T-helper 9 cell (primary cell): ENCODE data around the gene PCDHA4.
"Not testable (repeated sequence)": the region's sequence is repeated elsewhere in the genome, so short reads cannot be mapped to it uniquely, and the experiment has no call there.

Experiments
- DNase-seq: peaks from one replicate; pipeline ENCODE4 v3.0.0-alpha.2; 2020
- total RNA-seq, 2 donors: gene quantifications; one replicate each; lab custom pipeline; 2026; lab: John Stamatoyannopoulos, UW

Gene PCDHA4
- 0 to 0.07 reads per million in 2 donors for total RNA-seq

DNA sequence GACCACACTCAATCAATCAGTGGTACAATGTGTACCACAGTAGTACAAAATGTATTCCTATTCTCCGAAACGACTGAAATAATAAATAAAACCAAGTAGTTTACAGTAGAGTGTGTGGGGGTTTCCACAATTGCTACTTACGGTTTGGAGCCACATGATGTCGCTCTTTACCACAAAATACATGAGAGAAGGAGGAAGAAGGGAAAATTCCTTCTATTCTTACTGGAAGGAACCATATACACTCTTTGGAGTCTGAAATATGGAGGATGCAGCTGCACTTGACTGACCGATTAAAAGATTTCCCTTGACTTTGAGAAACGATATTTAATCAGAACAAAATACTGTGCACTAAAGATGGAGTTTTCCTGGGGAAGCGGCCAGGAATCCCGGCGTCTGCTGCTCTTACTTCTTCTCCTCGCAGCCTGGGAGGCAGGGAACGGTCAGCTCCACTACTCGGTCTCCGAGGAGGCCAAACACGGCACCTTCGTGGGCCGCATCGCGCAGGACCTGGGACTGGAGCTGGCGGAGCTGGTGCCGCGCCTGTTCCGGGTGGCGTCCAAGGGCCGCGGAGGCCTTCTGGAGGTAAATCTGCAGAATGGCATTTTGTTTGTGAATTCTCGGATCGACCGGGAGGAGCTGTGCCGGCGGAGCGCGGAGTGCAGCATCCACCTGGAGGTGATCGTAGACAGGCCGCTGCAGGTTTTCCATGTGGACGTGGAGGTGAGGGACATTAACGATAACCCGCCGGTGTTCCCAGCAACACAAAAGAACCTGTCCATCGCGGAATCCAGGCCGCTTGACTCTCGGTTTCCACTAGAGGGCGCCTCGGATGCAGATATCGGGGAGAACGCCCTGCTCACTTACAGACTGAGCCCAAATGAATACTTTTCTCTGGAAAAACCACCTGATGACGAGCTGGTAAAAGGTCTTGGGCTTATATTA lies at the start of gene PCDHA4:
TSS of gene PCDHA4 (plus strand) at position 235 of the 942 bp plus-strand sequence.
- DNase-seq: no peak

DNA sequence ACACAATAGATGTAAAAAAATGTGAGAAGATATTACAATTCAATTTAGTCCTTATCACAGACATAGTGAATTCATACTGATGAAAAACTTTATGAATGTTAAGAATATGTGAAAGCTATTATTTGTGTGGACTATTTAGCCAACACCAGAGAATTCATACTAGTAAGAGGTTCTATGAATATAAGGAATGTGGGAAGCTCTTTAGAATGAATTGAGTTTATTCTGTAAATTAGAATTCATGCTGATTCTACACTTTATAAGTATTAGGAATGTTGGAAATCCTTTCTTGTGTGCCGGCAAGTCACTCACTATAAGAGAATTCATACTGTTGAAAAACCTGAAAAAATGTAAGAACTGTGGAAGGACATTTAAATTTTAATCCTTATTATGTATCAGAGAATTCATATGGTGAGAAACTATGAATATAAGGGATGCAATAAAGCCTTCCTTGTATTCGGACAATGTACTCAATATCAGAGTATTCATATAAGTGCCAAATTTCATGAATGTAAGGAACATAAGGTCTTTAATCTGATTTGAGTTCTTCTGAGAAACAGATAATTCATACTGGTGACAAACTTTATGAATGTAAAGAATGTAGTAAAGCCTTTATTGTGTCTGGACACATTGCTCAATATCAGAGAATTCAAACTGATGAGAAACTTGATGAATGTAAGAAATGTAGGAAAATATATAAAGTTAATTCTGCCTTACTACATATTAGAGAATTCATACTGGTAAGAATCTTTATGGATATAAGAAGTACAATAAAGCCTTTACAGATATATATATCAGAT lies 42.5 kb upstream of the PCDHA4 start:
- no peak for DNase-seq

DNA sequence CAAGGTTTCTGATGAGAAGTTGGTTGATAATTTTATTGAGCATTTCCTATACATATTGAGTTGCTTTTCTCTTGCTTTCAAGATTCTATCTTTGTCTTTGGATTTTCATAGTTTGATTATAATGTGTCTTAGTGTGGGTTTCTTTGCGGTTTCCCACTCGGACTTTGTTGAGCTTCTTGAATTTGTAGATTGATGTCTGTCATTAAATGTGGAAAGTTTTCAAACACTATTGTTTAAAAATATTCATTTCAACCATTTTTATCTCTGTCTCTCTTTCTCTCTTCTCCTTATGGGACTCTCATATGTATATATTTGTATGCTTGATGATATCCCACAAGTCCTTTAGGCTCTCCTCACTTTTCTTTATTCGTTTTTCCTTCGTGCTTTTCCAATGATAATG lies 39.4 kb upstream of the PCDHA4 start:
- no peak for DNase-seq

DNA sequence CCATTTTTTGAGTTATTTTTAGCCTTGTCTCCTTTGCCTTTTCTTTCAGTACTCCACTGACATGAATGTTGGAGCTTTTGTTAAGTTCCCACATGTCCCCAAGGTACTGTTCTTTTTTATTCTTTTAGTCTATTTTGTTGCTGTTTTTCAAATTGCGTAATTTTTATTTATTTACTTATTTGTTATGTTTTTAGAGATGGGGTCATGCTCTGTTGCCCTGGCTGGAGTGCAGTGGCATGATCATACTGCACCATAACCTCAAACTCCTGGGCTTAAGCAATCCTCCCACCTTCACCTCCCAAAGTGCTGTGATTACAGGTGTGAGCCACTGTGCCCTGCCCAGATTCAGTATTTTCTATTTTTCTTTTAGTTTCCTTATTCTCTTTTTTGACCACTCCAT lies 26.4 kb upstream of the PCDHA4 start:
- DNase-seq: no peak

DNA sequence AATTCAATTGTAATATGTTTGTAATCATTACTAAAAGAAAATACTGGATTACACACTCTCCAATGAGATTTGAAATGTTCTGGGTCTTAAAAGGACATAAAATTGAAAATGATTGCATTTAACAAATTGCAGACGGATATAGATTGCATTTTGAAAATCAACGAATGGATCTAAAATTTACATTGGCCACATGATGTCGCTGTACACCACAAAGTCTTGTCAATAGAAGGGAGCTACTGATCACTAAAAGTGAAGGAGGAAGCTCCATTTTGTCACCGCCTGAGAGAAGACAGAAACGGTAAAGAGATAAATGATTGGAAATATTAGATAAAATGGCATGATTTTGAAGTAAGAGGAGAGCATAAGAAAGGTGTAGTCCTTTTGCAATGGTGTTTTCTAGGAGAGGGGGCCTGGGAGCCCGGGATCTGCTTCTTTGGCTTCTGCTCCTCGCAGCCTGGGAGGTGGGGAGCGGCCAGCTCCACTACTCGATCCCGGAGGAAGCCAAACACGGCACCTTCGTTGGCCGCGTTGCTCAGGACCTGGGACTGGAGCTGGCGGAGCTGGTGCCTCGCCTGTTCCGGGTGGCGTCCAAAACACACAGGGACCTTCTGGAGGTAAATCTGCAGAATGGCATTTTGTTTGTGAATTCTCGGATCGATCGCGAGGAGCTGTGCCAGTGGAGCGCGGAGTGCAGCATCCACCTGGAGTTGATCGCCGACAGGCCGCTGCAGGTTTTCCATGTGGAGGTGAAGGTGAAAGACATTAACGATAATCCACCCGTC lies 20.8 kb upstream of the PCDHA4 start, which contains the start of gene PCDHA1:
TSS of gene PCDHA1 (plus strand) at position 236 of the 782 bp plus-strand sequence.
- no peak for DNase-seq

DNA sequence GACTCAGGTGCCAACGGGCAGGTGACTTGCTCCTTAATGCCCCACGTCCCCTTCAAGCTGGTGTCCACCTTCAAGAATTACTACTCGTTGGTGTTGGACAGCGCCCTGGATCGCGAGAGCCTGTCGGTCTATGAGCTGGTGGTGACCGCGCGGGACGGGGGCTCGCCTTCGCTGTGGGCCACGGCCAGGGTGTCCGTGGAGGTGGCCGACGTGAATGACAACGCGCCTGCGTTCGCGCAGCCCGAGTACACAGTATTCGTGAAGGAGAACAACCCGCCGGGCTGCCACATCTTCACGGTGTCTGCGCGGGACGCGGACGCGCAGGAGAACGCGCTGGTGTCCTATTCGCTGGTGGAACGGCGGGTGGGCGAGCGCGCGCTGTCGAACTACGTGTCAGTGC lies 19.4 kb upstream of the PCDHA4 start:
- DNase-seq: not testable (repeated sequence)

DNA sequence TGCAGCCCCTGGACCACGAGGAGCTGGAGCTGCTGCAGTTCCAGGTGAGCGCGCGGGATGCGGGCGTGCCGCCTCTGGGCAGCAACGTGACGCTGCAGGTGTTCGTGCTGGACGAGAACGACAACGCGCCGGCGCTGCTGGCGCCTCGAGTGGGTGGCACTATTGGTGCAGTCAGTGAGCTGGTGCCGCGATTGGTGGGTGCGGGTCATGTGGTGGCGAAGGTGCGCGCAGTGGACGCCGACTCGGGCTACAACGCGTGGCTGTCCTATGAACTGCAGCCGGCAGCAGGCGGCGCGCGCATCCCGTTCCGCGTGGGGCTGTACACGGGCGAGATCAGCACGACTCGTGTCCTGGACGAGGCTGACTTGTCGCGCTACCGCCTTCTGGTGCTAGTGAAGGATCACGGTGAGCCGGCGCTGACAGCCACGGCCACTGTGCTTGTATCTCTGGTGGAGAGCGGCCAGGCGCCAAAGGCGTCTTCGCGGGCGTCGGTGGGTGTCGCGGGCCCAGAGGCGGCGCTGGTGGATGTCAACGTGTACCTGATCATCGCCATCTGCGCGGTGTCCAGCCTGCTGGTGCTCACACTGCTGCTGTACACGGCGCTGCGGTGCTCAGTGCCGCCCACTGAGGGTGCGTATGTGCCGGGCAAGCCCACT lies 18.9 kb upstream of the PCDHA4 start:
- DNase-seq: not testable (repeated sequence)

DNA sequence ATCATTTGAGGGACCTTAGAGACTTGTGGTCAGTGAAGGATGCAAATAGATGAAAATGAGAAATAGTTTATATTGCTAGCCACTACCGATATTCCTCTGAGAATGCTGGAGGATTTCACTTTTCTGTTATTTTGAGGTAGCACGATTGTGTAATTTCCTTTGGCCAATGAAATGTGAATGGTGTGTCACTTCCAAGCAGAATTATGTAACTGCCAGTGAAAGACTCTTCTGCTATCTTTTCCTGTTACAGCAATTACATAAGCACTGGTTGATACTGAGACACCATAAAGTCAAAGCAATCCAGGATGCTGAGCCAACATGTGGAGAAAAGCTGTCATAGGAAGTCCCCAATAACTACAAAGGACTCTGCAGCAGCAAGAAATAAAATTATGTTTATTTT lies 15.8 kb upstream of the PCDHA4 start:
- DNase-seq: no peak

DNA sequence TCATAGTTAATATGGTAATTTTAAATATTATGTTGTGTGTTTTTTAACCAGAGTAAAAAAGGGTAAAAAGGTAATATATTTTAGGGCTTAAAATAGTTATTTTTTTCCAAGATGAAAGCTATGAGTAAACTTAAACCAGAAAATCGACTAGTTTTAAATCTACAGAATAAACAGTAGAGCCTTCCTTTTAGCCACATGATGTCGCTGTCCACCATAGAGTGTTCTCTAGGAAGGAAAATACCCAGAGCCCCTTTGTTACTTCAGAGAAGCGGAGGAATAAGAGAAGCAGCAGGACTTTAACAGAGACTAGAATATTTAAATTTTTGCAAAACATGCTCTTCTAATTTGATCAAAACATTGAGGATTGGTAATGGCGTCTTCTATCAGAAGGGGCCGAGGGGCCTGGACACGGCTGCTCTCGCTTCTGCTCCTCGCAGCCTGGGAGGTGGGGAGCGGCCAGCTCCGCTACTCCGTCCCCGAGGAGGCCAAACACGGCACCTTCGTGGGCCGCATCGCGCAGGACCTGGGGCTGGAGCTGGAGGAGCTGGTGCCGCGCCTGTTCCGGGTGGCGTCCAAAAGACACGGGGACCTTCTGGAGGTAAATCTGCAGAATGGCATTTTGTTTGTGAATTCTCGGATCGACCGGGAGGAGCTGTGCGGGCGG lies 12.1 kb upstream of the PCDHA4 start, which contains the start of gene PCDHA2:
TSS of gene PCDHA2 (plus strand) at position 258 of the 664 bp plus-strand sequence.
- DNase-seq: no peak

DNA sequence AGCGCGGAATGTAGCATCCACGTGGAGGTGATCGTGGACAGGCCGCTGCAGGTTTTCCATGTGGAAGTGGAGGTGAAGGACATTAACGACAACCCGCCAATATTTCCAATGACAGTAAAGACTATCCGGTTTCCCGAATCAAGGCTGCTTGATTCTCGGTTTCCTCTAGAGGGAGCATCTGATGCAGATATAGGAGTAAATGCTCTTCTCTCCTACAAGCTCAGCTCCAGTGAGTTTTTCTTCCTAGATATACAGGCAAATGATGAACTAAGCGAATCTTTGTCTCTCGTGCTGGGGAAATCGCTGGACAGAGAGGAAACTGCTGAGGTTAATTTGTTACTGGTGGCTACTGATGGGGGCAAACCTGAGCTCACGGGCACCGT lies 11.6 kb upstream of the PCDHA4 start:
- DNase-seq: no peak

DNA sequence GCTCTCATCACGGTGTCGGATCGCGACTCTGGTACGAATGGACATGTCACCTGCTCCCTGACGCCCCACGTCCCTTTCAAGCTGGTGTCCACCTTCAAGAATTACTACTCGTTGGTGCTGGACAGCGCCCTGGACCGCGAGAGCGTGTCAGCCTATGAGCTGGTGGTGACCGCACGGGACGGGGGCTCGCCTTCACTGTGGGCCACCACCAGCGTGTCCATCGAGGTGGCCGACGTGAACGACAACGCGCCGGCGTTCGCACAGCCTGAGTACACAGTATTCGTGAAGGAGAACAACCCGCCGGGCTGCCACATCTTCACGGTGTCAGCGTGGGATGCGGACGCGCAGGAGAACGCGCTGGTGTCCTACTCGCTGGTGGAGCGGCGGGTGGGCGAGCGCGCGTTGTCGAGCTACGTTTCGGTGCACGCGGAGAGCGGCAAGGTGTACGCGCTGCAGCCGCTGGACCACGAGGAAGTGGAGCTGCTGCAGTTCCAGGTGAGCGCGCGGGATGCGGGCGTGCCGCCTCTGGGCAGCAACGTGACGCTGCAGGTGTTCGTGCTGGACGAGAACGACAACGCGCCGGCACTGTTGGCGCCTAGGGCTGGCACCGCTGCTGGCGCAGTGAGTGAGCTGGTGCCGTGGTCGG lies 10.7 kb upstream of the PCDHA4 start:
- DNase-seq: not testable (repeated sequence)

DNA sequence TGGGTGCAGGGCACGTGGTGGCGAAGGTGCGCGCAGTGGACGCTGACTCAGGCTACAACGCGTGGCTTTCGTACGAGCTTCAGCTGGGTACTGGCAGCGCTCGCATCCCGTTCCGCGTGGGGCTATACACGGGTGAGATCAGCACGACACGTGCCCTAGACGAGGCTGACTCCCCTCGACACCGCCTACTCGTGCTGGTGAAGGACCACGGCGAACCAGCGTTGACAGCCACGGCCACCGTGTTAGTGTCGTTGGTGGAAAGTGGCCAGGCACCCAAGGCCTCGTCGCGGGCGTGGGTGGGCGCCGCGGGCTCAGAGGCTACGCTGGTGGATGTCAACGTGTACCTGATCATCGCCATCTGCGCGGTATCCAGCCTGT lies 10.2 kb upstream of the PCDHA4 start:
- no peak for DNase-seq

DNA sequence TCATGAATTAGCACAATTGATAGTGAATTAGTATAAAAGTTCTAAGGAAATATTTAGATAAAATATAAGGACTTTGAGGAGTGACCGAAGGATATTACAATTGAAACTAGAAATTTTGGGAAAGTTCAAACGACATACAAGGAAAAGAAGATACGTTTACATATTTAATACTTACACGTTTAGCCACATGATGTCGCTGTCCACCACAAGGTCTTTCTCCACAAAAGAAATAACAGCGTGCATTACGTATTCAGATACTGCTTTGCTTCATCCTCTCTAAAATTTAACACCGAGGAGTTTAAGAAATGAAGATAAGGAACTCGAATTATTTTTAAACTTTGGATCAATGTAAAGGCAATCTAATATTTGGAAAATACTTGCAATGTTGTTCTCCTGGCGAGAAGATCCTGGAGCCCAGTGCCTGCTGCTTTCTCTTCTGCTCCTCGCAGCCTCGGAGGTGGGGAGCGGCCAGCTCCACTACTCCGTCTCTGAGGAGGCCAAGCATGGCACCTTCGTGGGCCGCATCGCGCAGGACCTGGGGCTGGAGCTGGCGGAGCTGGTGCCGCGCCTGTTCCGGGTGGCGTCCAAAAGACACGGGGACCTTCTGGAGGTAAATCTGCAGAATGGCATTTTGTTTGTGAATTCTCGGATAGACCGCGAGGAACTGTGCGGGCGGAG lies 5.9 kb upstream of the PCDHA4 start, which contains the start of gene PCDHA3:
TSS of gene PCDHA3 (plus strand) at position 242 of the 678 bp plus-strand sequence.
- no peak for DNase-seq

DNA sequence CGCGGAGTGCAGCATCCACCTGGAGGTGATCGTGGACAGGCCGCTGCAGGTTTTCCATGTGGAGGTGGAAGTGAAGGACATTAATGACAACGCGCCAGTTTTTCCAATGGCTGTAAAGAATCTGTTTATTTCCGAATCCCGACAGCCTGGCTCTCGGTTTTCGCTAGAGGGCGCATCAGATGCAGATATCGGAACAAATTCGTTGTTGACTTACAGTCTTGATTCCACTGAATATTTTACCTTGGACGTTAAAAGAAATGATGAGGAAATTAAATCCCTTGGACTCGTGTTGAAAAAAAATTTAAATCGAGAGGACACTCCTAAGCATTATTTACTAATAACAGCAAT lies 5.4 kb upstream of the PCDHA4 start:
- no peak for DNase-seq

DNA sequence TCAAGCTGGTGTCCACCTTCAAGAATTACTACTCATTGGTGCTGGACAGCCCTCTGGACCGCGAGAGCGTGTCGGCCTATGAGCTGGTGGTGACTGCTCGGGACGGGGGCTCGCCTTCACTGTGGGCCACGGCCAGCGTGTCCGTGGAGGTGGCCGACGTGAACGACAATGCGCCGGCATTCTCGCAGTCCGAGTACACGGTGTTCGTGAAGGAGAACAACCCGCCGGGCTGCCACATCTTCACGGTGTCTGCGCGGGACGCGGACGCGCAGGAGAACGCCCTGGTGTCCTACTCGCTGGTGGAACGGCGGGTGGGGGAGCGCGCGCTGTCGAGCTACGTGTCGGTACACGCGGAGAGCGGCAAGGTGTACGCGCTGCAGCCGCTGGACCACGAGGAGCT lies 4.5 kb upstream of the PCDHA4 start:
- not testable (repeated sequence) for DNase-seq

DNA sequence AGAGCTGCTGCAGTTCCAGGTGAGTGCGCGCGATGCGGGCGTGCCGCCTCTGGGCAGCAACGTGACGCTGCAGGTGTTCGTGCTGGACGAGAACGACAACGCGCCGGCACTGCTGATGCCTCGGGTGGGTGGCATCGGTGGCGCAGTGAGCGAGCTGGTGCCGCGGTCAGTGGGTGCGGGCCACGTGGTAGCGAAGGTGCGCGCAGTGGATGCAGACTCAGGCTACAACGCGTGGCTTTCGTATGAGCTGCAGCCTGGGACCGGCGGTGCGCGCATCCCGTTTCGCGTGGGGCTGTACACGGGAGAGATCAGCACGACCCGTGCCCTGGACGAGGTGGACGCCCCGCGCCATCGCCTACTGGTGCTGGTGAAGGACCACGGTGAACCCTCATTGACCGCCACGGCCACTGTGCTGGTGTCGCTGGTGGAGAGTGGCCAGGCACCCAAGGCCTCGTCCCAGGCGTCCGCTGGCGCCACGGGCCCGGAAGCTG lies 4.0 kb upstream of the PCDHA4 start:
- DNase-seq: no peak

DNA sequence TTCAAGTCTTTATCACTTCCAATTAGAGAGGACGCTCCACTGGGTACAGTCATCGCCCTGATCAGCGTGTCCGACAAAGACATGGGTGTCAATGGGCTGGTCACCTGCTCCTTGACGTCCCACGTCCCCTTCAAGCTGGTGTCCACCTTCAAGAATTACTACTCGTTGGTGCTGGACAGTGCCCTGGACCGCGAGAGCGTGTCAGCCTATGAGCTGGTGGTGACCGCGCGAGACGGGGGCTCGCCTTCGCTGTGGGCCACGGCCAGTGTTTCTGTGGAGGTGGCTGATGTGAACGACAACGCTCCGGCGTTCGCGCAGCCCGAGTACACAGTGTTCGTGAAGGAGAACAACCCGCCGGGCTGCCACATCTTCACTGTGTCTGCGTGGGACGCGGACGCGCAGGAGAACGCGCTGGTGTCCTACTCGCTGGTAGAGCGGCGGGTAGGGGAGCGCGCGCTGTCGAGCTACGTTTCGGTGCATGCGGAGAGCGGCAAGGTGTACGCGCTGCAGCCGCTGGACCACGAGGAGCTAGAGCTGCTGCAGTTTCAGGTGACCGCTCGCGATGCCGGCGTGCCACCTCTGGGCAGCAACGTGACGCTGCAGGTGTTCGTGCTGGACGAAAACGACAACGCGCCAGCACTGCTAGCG lies 1.5 kb downstream of the PCDHA4 start:
- not testable (repeated sequence) for DNase-seq

DNA sequence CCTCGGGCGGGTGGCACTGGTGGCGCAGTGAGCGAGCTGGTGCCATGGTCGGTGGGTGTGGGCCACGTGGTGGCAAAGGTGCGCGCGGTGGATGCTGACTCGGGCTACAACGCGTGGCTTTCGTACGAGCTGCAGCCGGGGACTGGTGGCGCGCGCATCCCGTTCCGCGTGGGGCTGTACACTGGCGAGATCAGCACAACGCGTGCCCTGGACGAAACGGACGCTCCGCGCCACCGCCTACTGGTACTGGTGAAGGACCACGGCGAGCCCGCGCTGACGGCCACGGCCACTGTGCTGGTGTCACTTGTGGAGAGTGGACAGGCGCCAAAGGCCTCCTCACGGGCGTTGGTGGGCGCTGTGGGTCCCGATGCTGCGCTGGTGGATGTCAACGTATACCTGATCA lies 2.0 kb downstream of the PCDHA4 start:
- DNase-seq: no peak

DNA sequence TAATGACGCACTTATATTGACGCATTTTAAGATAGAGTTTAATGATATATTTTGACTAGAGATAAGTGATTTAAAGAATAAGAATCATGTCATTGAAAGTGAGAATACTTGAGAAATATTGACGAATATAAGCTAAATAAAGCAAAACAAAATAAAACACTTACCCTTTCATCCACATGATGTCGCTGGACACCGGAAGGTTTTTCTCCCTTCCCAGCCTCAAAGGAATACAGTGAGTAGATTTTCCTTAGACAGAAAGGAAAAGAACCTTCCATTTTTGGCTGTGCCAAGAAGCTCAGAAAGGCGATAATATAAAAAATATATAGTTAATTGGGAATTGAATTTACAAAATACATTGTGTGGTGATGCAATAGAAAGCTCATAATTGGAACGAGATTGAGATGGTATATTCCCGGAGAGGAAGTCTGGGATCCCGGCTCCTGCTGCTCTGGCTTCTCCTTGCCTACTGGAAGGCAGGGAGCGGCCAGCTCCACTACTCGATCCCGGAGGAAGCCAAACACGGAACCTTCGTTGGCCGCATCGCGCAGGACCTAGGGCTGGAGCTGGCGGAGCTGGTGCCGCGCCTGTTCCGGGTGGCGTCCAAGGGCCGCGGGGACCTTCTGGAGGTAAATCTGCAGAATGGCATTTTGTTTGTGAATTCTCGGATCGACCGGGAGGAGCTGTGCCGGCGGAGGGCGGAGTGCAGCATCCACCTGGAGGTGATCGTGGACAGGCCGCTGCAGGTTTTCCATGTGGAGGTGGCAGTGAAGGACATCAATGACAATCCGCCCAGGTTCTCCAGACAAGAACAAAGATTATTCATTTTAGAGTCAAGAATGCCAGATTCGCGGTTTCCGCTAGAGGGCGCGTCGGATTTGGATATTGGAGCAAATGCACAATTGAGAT lies 14.8 kb downstream of the PCDHA4 start, which contains the start of gene PCDHA5:
TSS of gene PCDHA5 (plus strand) at position 239 of the 906 bp plus-strand sequence.
- DNase-seq: no peak
